ENCODE measurements around the gene NEFH. TPM values are rescaled to one million over a fixed set of nuclear protein-coding genes. Genes with fewer than 3 reads are reported as not detected.

Gene NEFH
- polyA plus RNA-seq, 1 of the 3 experiments (the other 2 are of a cell fraction): 3.5 TPM

GRCh38 chr22:29459773-29460172, 20.2 kb upstream of the NEFH start:
- Histone ChIP-seq H3K27me3 (ENCODE audit: insufficient read depth) (no peaks in the 10 kb centered on the region), H3K4me3 (ENCODE audit: low read depth in 2 of 2, low read length in 1 of 2) (no peak overlapping the region), H2AFZ (ENCODE audit: low read depth) (no peak overlapping the region), H3K9ac (no peak overlapping the region), H3K27ac (ENCODE audit: low read depth in 2 of 2, low read length in 1 of 2) (no peak overlapping the region), H3K79me2 (ENCODE audit: insufficient read depth) (no peaks in the 10 kb centered on the region), H3K4me2 (no peak overlapping the region), H3F3A (replicated peaks; ENCODE audit: insufficient read depth) (no peaks in the 10 kb centered on the region), H4K20me1 (ENCODE audit: insufficient read depth) (no peaks in the 10 kb centered on the region), H3K36me3 (replicated peaks in 1 of 2; ENCODE audit: control insufficient read depth in 1 of 2, insufficient read depth in 2 of 2, low read length in 1 of 2) (no peaks in the 10 kb centered on the region), H3K9me3 (no peaks in the 10 kb centered on the region), H3K4me1 (ENCODE audit: control insufficient read depth in 1 of 2, insufficient read depth in 2 of 2, low read depth in 1 of 2, low read length in 1 of 2) (peaks cover 0 to 8% of the 10 kb centered on the region in 2 experiments; a peak in 1 of 4 replicates), H3K9me2 (no peaks in the 10 kb centered on the region)
- WGBS (ENCODE audit: low lambda C conversion rate): 50% methylated on average over 3 of the region's 9 CpGs
- TF ChIP-seq GABPA (IDR thresholded peaks at IDR 0.05; ENCODE audit: low read depth) (no peak), MXI1 (IDR thresholded peaks at IDR 0.05; ENCODE audit: low read depth, low read length) (no peak), TCF12 (IDR thresholded peaks at IDR 0.05) (no peak), REST (IDR thresholded peaks at IDR 0.05; ENCODE audit: low read depth, low read length) (no peak), ELF1 (IDR thresholded peaks at IDR 0.05) (no peak), FOXM1 (IDR thresholded peaks at IDR 0.05; ENCODE audit: low read depth) (no peak), MEF2A (IDR thresholded peaks at IDR 0.05; ENCODE audit: borderline replicate concordance, low read depth) (no peak), NRF1 (IDR thresholded peaks at IDR 0.05; ENCODE audit: low read depth, low read length) (no peak), EP300 (IDR thresholded peaks at IDR 0.05; ENCODE audit: borderline replicate concordance in 1 of 2, low read depth in 1 of 2, low read length in 1 of 2) (no peak)
- TF ChIP-seq, protein P1, sequence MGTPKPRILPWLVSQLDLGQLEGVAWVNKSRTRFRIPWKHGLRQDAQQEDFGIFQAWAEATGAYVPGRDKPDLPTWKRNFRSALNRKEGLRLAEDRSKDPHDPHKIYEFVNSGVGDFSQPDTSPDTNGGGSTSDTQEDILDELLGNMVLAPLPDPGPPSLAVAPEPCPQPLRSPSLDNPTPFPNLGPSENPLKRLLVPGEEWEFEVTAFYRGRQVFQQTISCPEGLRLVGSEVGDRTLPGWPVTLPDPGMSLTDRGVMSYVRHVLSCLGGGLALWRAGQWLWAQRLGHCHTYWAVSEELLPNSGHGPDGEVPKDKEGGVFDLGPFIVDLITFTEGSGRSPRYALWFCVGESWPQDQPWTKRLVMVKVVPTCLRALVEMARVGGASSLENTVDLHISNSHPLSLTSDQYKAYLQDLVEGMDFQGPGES (IDR thresholded peaks at IDR 0.05; ENCODE audit: low read depth, low read length): no peak
- TF ChIP-seq, protein P2, sequence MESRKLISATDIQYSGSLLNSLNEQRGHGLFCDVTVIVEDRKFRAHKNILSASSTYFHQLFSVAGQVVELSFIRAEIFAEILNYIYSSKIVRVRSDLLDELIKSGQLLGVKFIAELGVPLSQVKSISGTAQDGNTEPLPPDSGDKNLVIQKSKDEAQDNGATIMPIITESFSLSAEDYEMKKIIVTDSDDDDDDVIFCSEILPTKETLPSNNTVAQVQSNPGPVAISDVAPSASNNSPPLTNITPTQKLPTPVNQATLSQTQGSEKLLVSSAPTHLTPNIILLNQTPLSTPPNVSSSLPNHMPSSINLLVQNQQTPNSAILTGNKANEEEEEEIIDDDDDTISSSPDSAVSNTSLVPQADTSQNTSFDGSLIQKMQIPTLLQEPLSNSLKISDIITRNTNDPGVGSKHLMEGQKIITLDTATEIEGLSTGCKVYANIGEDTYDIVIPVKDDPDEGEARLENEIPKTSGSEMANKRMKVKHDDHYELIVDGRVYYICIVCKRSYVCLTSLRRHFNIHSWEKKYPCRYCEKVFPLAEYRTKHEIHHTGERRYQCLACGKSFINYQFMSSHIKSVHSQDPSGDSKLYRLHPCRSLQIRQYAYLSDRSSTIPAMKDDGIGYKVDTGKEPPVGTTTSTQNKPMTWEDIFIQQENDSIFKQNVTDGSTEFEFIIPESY (IDR thresholded peaks at IDR 0.05; ENCODE audit: borderline replicate concordance, low read depth): no peak
- no peak for DNase-seq
- POLR2A ChIA-PET: no interaction called here
- CTCF ChIA-PET: interaction anchor here (0.7 kb wide), 1 partner anchor 11 kb away, joined by 3 read pairs; no protein-coding TSS in a partner anchor
